ENCODE measurements around the gene TPR.
"Not testable (repeated sequence)": the region's sequence is repeated elsewhere in the genome, so short reads cannot be mapped to it uniquely, and the experiment has no call there.

The TPR gene

DNA sequence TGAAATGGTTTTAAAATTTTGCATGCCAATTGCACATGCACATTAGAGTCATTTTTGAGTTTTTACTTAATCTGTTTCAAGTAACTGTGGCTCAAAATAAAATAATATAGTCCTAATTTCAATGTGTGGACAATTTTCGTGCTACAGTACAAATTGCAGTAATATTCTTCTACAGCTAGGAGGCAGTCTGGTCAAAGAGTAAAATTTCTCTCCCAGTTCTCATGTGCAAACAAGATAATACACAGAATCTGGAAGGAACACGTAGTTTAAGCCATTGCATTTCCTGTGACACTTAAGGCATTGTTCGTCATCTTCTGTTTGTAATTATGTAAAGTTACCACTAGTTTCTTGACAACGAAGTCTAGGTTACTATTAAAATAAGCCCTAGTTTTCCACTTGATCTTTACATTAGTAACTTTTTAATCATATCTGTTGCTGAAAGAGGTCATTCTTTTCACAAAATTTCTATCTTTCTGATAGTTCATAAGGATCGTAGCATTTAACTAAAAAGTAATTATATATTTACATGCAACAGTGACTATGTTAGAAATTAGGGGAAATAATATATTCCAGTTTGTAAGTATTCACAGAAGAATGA is 29.5 kb upstream of the TPR start:
- Histone ChIP-seq H3K79me2 (ENCODE audit: low read length) (no peaks in the 10 kb centered on the region), H3K9ac (ENCODE audit: low read length) (0 out of 2 replicates have a peak overlapping the region, but pooled peaks have one; percentile 3), H3K36me3 (replicated peaks; ENCODE audit: low read depth, low read length) (peaks cover 23% of the 10 kb centered on the region), H3K4me1 (ENCODE audit: low read length) (peaks cover 44% of the 10 kb centered on the region), H3K4me3 (ENCODE audit: low read length) (no peak overlapping the region), H4K20me1 (ENCODE audit: insufficient read depth, low read length) (no peaks in the 10 kb centered on the region), H3K9me3 (ENCODE audit: insufficient read depth, low read length) (no peaks in the 10 kb centered on the region), H2AFZ (ENCODE audit: low read depth, low read length) (no peak overlapping the region), H3K4me2 (ENCODE audit: low read length) (peak overlapping the region; percentile 42), H3K27me3 (ENCODE audit: low read depth, low read length) (no peaks in the 10 kb centered on the region), H3K27ac (ENCODE audit: low read length) (no peak overlapping the region)
- TF ChIP-seq CTCF (IDR thresholded peaks at IDR 0.05; ENCODE audit: low read depth, low read length) (peak; percentile 95), EZH2phosphoT487 (IDR thresholded peaks at IDR 0.05; ENCODE audit: low read depth) (no peak)

DNA sequence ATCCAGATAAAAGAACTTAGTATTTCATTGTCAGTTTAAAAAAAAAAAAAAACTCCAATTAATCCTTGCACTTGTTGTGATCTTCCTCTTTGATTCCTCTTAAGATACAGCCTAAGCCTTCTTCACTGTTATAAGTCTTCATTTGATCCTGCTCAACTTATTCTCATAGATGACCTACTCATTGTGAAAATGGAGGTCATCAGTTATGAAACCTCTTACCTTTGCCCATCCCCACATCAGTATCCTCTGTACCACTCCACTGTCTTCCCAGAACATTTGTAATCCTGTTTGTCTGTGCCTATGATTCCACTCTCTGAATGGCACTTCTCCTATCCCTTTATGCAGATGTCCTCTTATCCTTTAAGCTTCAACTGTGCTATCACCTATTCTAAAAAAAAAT is 28.6 kb upstream of the TPR start:
- Histone ChIP-seq H2AFZ (ENCODE audit: low read depth, low read length) (no peak overlapping the region), H3K79me2 (ENCODE audit: low read length) (no peaks in the 10 kb centered on the region), H4K20me1 (ENCODE audit: insufficient read depth, low read length) (no peaks in the 10 kb centered on the region), H3K4me1 (ENCODE audit: low read length) (peaks cover 35% of the 10 kb centered on the region), H3K9me3 (ENCODE audit: insufficient read depth, low read length) (no peaks in the 10 kb centered on the region), H3K27ac (ENCODE audit: low read length) (no peak overlapping the region), H3K27me3 (ENCODE audit: low read depth, low read length) (no peaks in the 10 kb centered on the region), H3K4me3 (ENCODE audit: low read length) (no peak overlapping the region), H3K36me3 (replicated peaks; ENCODE audit: low read depth, low read length) (peaks cover 30% of the 10 kb centered on the region), H3K9ac (ENCODE audit: low read length) (no peak overlapping the region), H3K4me2 (ENCODE audit: low read length) (no peak overlapping the region)
- TF ChIP-seq EZH2phosphoT487 (IDR thresholded peaks at IDR 0.05; ENCODE audit: low read depth) (no peak), CTCF (IDR thresholded peaks at IDR 0.05; ENCODE audit: low read depth, low read length) (no peak)

- H2AFZ ChIP-seq (ENCODE audit: low read depth, low read length); H3K4me3 ChIP-seq (ENCODE audit: low read length); H3K9ac ChIP-seq (ENCODE audit: low read length); H3K79me2 ChIP-seq (ENCODE audit: low read length); H4K20me1 ChIP-seq (ENCODE audit: insufficient read depth, low read length); H3K27me3 ChIP-seq (ENCODE audit: low read depth, low read length); H3K27ac ChIP-seq (ENCODE audit: low read length); H3K9me3 ChIP-seq (ENCODE audit: insufficient read depth, low read length); H3K4me2 ChIP-seq (ENCODE audit: low read length): not testable (repeated sequence)
- Histone ChIP-seq H3K36me3 (replicated peaks; ENCODE audit: low read depth, low read length) (peaks cover 29% of the 10 kb centered on the region), H3K4me1 (ENCODE audit: low read length) (peaks cover 19% of the 10 kb centered on the region)
Observed at GRCh38 chr1:186401446-186401845, 26.4 kb upstream of the TPR start.

DNA sequence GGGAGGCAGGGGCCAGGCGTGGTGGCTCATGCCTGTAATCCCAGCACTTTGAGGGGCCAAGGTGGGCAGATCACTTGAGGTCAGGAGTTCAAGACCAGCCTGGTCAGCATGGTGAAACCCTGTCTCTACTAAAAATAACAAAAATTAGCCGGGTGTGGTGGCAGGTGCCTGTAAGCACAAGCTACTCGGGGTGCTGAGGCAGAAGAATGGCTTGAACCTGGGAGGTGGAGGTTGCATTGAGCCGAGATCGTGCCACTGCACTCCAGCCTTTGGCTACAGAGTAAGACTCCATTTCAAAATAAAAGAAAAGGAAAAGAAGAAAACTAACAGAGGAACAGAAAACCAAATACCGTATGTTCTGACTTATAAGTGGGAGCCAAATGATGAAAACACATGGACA is 17.7 kb upstream of the TPR start:
- H3K36me3 ChIP-seq (replicated peaks; ENCODE audit: low read depth, low read length): peaks cover 47% of the 10 kb centered on the region
- not testable (repeated sequence) for H3K4me3 ChIP-seq (ENCODE audit: low read length); H3K9ac ChIP-seq (ENCODE audit: low read length); H4K20me1 ChIP-seq (ENCODE audit: insufficient read depth, low read length); H3K27me3 ChIP-seq (ENCODE audit: low read depth, low read length); H3K4me2 ChIP-seq (ENCODE audit: low read length); H2AFZ ChIP-seq (ENCODE audit: low read depth, low read length); H3K79me2 ChIP-seq (ENCODE audit: low read length); H3K4me1 ChIP-seq (ENCODE audit: low read length); H3K27ac ChIP-seq (ENCODE audit: low read length); H3K9me3 ChIP-seq (ENCODE audit: insufficient read depth, low read length)

DNA sequence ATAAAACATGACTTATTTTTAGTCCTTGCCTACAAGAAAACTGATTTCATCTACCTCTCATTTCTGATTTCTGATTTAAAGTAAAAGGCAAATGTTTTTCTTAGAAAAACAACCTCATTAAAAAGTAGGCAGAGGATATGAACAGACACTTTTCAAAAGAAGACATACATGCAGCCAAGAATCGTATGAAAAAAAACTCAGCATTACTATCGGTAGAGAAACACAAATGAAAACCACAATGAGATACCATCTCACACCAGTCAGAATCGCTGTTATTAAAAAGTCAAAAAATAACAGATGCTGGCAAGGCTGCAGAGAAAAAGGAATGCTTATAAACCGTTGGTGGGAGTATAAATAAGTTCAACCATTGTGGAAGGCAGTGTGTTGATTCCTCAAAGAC is 16.8 kb upstream of the TPR start:
- no peaks in the 10 kb centered on the region for H4K20me1 ChIP-seq (ENCODE audit: insufficient read depth, low read length)
- peaks cover 39% of the 10 kb centered on the region for H3K36me3 ChIP-seq (replicated peaks; ENCODE audit: low read depth, low read length)
- no peak overlapping the region for H3K4me3 ChIP-seq (ENCODE audit: low read length)
- no peaks in the 10 kb centered on the region for H3K27me3 ChIP-seq (ENCODE audit: low read depth, low read length)
- H2AFZ ChIP-seq (ENCODE audit: low read depth, low read length): no peak overlapping the region
- no peak overlapping the region for H3K9ac ChIP-seq (ENCODE audit: low read length)
- no peaks in the 10 kb centered on the region for H3K79me2 ChIP-seq (ENCODE audit: low read length)
- H3K27ac ChIP-seq (ENCODE audit: low read length): no peak overlapping the region
- H3K4me1 ChIP-seq (ENCODE audit: low read length): no peaks in the 10 kb centered on the region
- no peaks in the 10 kb centered on the region for H3K9me3 ChIP-seq (ENCODE audit: insufficient read depth, low read length)
- TF ChIP-seq EZH2phosphoT487 (IDR thresholded peaks at IDR 0.05; ENCODE audit: low read depth) (no peak), CTCF (IDR thresholded peaks at IDR 0.05; ENCODE audit: low read depth, low read length) (no peak)
- H3K4me2 ChIP-seq (ENCODE audit: low read length): no peak overlapping the region
